ENCODE data around the gene TEKT3. TPM values are rescaled to one million over a fixed set of nuclear protein-coding genes. Genes with fewer than 3 reads are reported as not detected.

TEKT3 gene
- total RNA-seq, 2 experiments from 2014 or later = not detected

DNA sequence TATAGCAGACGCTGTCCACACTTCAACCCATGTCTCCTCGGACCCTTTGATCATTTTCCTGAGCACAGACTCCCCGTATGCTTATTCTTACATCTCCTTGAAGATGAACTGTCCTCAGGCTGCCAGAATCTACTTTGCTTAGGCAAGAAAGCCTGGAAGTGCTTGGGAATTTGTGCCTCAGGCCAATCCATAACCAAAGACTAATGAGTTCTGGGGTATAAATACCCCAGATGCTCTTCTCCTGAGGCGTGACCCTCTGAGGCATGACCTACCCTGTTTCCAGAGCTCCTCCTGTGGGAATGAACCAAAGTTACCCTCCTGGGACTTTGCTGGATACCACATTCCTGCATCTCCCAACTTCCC lies 10.1 kb upstream of the TEKT3 start:
- POLR2A ChIA-PET = interaction anchor here (0.6 kb wide), 1 partner anchor 34 kb away, joined by 3 read pairs; no protein-coding TSS in a partner anchor
- no TSS peak for BruUV-seq (replicated peaks)
- no peak for TF ChIP-seq EZH2phosphoT487 (IDR thresholded peaks at IDR 0.05; ENCODE audit: borderline replicate concordance, low read depth, low read length)
- TF ChIP-seq, protein P1, sequence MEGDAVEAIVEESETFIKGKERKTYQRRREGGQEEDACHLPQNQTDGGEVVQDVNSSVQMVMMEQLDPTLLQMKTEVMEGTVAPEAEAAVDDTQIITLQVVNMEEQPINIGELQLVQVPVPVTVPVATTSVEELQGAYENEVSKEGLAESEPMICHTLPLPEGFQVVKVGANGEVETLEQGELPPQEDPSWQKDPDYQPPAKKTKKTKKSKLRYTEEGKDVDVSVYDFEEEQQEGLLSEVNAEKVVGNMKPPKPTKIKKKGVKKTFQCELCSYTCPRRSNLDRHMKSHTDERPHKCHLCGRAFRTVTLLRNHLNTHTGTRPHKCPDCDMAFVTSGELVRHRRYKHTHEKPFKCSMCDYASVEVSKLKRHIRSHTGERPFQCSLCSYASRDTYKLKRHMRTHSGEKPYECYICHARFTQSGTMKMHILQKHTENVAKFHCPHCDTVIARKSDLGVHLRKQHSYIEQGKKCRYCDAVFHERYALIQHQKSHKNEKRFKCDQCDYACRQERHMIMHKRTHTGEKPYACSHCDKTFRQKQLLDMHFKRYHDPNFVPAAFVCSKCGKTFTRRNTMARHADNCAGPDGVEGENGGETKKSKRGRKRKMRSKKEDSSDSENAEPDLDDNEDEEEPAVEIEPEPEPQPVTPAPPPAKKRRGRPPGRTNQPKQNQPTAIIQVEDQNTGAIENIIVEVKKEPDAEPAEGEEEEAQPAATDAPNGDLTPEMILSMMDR (conservative IDR thresholded peaks at IDR 0.05; ENCODE audit: low read length) = no peak

DNA sequence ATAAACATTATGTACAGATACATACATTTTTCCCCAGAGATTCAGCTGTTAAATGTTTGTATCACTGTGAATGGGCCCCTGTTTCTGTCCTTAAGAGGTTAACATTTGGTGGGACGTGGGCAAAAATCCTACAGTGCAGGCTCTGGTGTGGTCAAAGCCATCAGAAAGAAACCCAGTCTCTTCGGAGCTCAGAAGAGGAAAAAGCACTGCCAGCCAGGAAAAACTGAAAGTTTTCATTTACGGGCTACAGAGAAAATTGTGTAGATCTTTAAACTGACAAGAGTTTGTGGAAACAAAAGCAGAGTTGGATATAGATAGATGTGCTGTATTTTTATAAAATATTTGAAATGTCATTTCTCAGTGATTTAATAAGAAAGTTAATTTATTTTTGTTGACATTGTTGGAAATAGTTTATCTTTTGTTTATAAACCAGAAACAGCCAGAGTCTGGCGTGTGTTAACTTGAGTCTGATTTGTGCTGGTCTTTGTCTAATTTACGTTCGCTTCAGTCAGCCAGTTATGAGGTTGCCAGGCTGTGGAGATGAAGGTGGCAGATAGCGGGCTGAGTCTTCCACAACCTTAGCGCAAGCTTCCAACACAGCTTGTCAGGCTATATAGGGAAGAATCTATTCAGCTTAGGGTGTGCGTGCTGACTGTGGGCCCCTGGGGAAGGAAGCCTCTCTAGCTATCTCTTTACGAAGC lies 9.5 kb upstream of the TEKT3 start:
- TF ChIP-seq, protein P1 (conservative IDR thresholded peaks at IDR 0.05; ENCODE audit: low read length) = no peak
- TF ChIP-seq EZH2phosphoT487 (IDR thresholded peaks at IDR 0.05; ENCODE audit: borderline replicate concordance, low read depth, low read length) = no peak
- no TSS peak for BruUV-seq (replicated peaks)
- ChIA-PET POLR2A (interaction anchor here (0.6 kb wide), 1 partner anchor 35 kb away, joined by 3 read pairs; no protein-coding TSS in a partner anchor), CTCF (ENCODE audit: unreplicated experiment) (no interaction called here)
- Histone ChIP-seq H3K9me2 (ENCODE audit: insufficient read depth, low read length) (no peaks in the 10 kb centered on the region), H3K4me1 (ENCODE audit: insufficient read depth, low read length, poor library complexity, severe bottlenecking) (no peaks in the 10 kb centered on the region), H3K4me3 (ENCODE audit: low read depth, low read length, poor library complexity, severe bottlenecking) (no peak overlapping the region), H3K4me2 (ENCODE audit: low read length) (no peak overlapping the region), H2AFZ (ENCODE audit: low read length) (no peak overlapping the region), H4K20me1 (ENCODE audit: insufficient read depth, low read length) (no peaks in the 10 kb centered on the region), H3K36me3 (ENCODE audit: insufficient read depth, low read length) (no peaks in the 10 kb centered on the region), H3K9me3 (ENCODE audit: low read length) (no peaks in the 10 kb centered on the region), H3K27ac (ENCODE audit: low read depth, low read length, poor library complexity, severe bottlenecking) (no peak overlapping the region), H3K79me2 (ENCODE audit: insufficient read depth, low read depth, low read length) (no peaks in the 10 kb centered on the region)
- intact Hi-C loops (cut with micrococcal nuclease; ENCODE audit: unreplicated experiment) = no loop called here
- no peak for DNase-seq (ENCODE audit: low spot score)

More for the DNA sequence above, 10.1 kb upstream of the TEKT3 start:
- Histone ChIP-seq H3K79me2 (ENCODE audit: insufficient read depth, low read depth, low read length) (no peaks in the 10 kb centered on the region), H3K4me2 (ENCODE audit: low read length) (no peak overlapping the region), H3K27ac (ENCODE audit: low read depth, low read length, poor library complexity, severe bottlenecking) (no peak overlapping the region), H3K9me3 (ENCODE audit: low read length) (no peaks in the 10 kb centered on the region), H4K20me1 (ENCODE audit: insufficient read depth, low read length) (no peaks in the 10 kb centered on the region), H3K9me2 (ENCODE audit: insufficient read depth, low read length) (no peaks in the 10 kb centered on the region), H3K4me1 (ENCODE audit: insufficient read depth, low read length, poor library complexity, severe bottlenecking) (no peaks in the 10 kb centered on the region), H3K4me3 (ENCODE audit: low read depth, low read length, poor library complexity, severe bottlenecking) (no peak overlapping the region), H2AFZ (ENCODE audit: low read length) (no peak overlapping the region), H3K36me3 (ENCODE audit: insufficient read depth, low read length) (no peaks in the 10 kb centered on the region)
- CTCF ChIA-PET (ENCODE audit: unreplicated experiment) = no interaction called here
- intact Hi-C loops (cut with micrococcal nuclease; ENCODE audit: unreplicated experiment) = no loop called here
- no peak for DNase-seq (ENCODE audit: low spot score)

DNA sequence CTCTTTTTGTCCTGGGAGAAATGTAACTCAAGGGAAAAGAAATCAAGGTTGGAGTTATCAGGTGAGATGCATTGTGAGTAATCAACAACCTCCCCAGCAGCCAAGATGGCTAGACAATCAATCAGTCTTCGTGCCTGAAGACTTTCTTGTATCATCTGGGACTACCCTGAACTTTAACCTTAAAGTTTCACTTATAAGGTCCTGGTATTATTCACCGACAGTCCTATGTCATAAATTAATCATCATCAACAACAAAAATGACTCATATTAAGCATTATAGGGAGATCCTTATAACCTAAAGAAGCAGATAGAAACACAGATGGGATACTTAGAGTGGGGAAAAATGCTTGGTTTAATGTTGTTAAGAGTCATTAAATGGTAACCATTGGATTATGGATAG lies 7.7 kb upstream of the TEKT3 start:
- Histone ChIP-seq H3K9me2 (ENCODE audit: insufficient read depth, low read length) (no peaks in the 10 kb centered on the region), H3K79me2 (ENCODE audit: insufficient read depth, low read depth, low read length) (no peaks in the 10 kb centered on the region), H3K27ac (ENCODE audit: low read depth, low read length, poor library complexity, severe bottlenecking) (no peak overlapping the region), H3K4me3 (ENCODE audit: low read depth, low read length, poor library complexity, severe bottlenecking) (no peak overlapping the region), H3K9me3 (ENCODE audit: low read length) (no peaks in the 10 kb centered on the region), H4K20me1 (ENCODE audit: insufficient read depth, low read length) (no peaks in the 10 kb centered on the region), H3K4me1 (ENCODE audit: insufficient read depth, low read length, poor library complexity, severe bottlenecking) (no peaks in the 10 kb centered on the region), H3K4me2 (ENCODE audit: low read length) (no peak overlapping the region), H2AFZ (ENCODE audit: low read length) (no peak overlapping the region), H3K36me3 (ENCODE audit: insufficient read depth, low read length) (no peaks in the 10 kb centered on the region)
- intact Hi-C loops (cut with micrococcal nuclease; ENCODE audit: unreplicated experiment) = no loop called here
- ChIA-PET POLR2A (no interaction called here), CTCF (ENCODE audit: unreplicated experiment) (no interaction called here)
- TF ChIP-seq, protein P1 (conservative IDR thresholded peaks at IDR 0.05; ENCODE audit: low read length) = no peak
- TF ChIP-seq EZH2phosphoT487 (IDR thresholded peaks at IDR 0.05; ENCODE audit: borderline replicate concordance, low read depth, low read length) = no peak
- no TSS peak for BruUV-seq (replicated peaks)
- no peak for DNase-seq (ENCODE audit: low spot score)
